Parathyroid adenoma (tissue), 2 donors: ENCODE results near the gene NUBP2.

ENCODE experiments used
- H2AFZ ChIP-seq: fragments of 300-600 bp; sonication (generic); one replicate; pipeline ENCODE4 v1.7.0; 2017; ENCODE audit warnings: antibody characterized with exemption, mild to moderate bottlenecking
- H3K27ac ChIP-seq: fragments of 300-600 bp; sonication (generic); one replicate; pipeline ENCODE4 v1.7.0; 2017
- H3K27me3 ChIP-seq: fragments of 300-600 bp; sonication (generic); one replicate; pipeline ENCODE4 v1.7.0; 2017; ENCODE audit warnings: low read length; ENCODE audit not compliant: control insufficient read depth, insufficient read depth
- H3K36me3 ChIP-seq: fragments of 300-600 bp; sonication (generic); one replicate; pipeline ENCODE4 v1.7.0; 2017; ENCODE audit warnings: low read length; ENCODE audit not compliant: control insufficient read depth, insufficient read depth
- H3K4me1 ChIP-seq: fragments of 300-600 bp; sonication (generic); one replicate; pipeline ENCODE4 v1.7.0; 2017; ENCODE audit warnings: control low read depth
- H3K4me2 ChIP-seq: fragments of 300-600 bp; sonication (generic); one replicate; pipeline ENCODE4 v1.7.0; 2017; ENCODE audit warnings: low read length
- H3K4me3 ChIP-seq: fragments of 300-600 bp; sonication (generic); one replicate; pipeline ENCODE4 v1.7.0; 2017; ENCODE audit warnings: low read depth, low read length
- H3K79me2 ChIP-seq: fragments of 300-600 bp; sonication (generic); one replicate; pipeline ENCODE4 v1.7.0; 2017; ENCODE audit warnings: control low read depth
- H3K9ac ChIP-seq: fragments of 300-600 bp; sonication (generic); one replicate; pipeline ENCODE4 v1.7.0; 2017; ENCODE audit warnings: mild to moderate bottlenecking
- H3K9me3 ChIP-seq: fragments of 300-600 bp; sonication (generic); one replicate; pipeline ENCODE4 v1.7.0; 2017; ENCODE audit warnings: low read length; ENCODE audit not compliant: control insufficient read depth
- CTCF ChIP-seq: fragments of 300-600 bp; sonication (generic); IDR thresholded peaks from one replicate; pipeline ENCODE4 v1.7.0; 2017; ENCODE audit warnings: antibody characterized with exemption, mild to moderate bottlenecking
- donor health status: primary hyperparathyroidism.

Gene NUBP2

GRCh38 chr16:1782408-1783264 is at the start of gene NUBP2, which contains the start of gene SPSB3:
Gene NUBP2, plus strand, starts transcription at chr16:1782960. Its CDS starts 61 bp downstream, at chr16:1783021.
Gene SPSB3, minus strand, starts transcription at chr16:1782571. Its CDS starts 1,088 bp downstream, at chr16:1781483.
- no peak for TF ChIP-seq CTCF
- H3K79me2 ChIP-seq = peaks cover 32% of the 10 kb centered on the region
- peak within 1 kb of the TSS; percentile 47 for H3K27ac ChIP-seq
- peak within 1 kb of the TSS; percentile 81 for H2AFZ ChIP-seq
- H3K9ac ChIP-seq = peak within 1 kb of the TSS; percentile 41
- no peaks in the 10 kb centered on the region for H3K36me3 ChIP-seq
- H3K4me2 ChIP-seq = peak within 1 kb of the TSS; percentile 90
- H3K27me3 ChIP-seq = no peaks in the 10 kb centered on the region
- peaks cover 4% of the 10 kb centered on the region for H3K4me1 ChIP-seq
- peak within 1 kb of the TSS; percentile 82 for H3K4me3 ChIP-seq
- no peaks in the 10 kb centered on the region for H3K9me3 ChIP-seq

GRCh38 chr16:1734123-1734522 is 48.6 kb upstream of the NUBP2 start:
- Histone ChIP-seq H3K27me3 (no peaks in the 10 kb centered on the region), H3K4me1 (no peaks in the 10 kb centered on the region), H3K79me2 (peaks cover 30% of the 10 kb centered on the region), H3K9me3 (no peaks in the 10 kb centered on the region), H3K4me2 (no peak overlapping the region), H3K9ac (no peak overlapping the region), H3K36me3 (no peaks in the 10 kb centered on the region), H3K4me3 (no peak overlapping the region), H2AFZ (no peak overlapping the region), H3K27ac (no peak overlapping the region)
- no peak for TF ChIP-seq CTCF

GRCh38 chr16:1734816-1735215 is 47.9 kb upstream of the NUBP2 start:
- Histone ChIP-seq H3K4me3 (no peak overlapping the region), H3K27ac (no peak overlapping the region), H3K27me3 (no peaks in the 10 kb centered on the region), H3K9me3 (no peaks in the 10 kb centered on the region), H2AFZ (no peak overlapping the region), H3K4me2 (no peak overlapping the region), H3K9ac (no peak overlapping the region), H3K79me2 (peaks cover 27% of the 10 kb centered on the region), H3K4me1 (no peaks in the 10 kb centered on the region), H3K36me3 (no peaks in the 10 kb centered on the region)
- no peak for TF ChIP-seq CTCF

GRCh38 chr16:1740234-1740633 is 42.5 kb upstream of the NUBP2 start:
- Histone ChIP-seq H3K27me3 (no peaks in the 10 kb centered on the region), H3K4me3 (no peak overlapping the region), H3K4me1 (no peaks in the 10 kb centered on the region), H3K9me3 (no peaks in the 10 kb centered on the region), H2AFZ (no peak overlapping the region), H3K27ac (no peak overlapping the region), H3K9ac (no peak overlapping the region), H3K4me2 (no peak overlapping the region), H3K36me3 (no peaks in the 10 kb centered on the region), H3K79me2 (peaks cover 24% of the 10 kb centered on the region)
- no peak for TF ChIP-seq CTCF
